ENCODE measurements around the gene TRIM59. TPM values are rescaled to one million over a fixed set of nuclear protein-coding genes. Genes with fewer than 3 reads are reported as not detected.
A peak's percentile ranks its signal among the peaks of the same experiment; 100 is the strongest.

The TRIM59 gene
- total and polyA plus RNA-seq, 2 donors (not counting 1 experiment from before 2014, with no cell fraction given) = 5.0 to 22.0 TPM

- no peak overlapping the region for H2AFZ ChIP-seq (ENCODE audit: insufficient read depth, low read depth, low read length, poor library complexity, severe bottlenecking)
- H3K4me1 Mint-ChIP-seq = peaks cover 32% of the 10 kb centered on the region
- no peak overlapping the region for H3K27ac ChIP-seq (ENCODE audit: low read length in 2 of 2)
- peak overlapping the region; percentile 70 for H3K4me3 Mint-ChIP-seq
- H3K27me3 ChIP-seq (replicated peaks in 1 of 4; ENCODE audit: control extremely low read depth in 1 of 4, control insufficient read depth in 3 of 4, insufficient read depth in 4 of 4, low read length in 3 of 4) = peaks cover 0 to 25% (median 7%) of the 10 kb centered on the region in 4 experiments
- H3K27ac Mint-ChIP-seq = no peak overlapping the region
- DNase-seq = no peak
- no peaks in the 10 kb centered on the region for H3K27me3 Mint-ChIP-seq
- H3K9me3 ChIP-seq (ENCODE audit: control extremely low read depth in 1 of 3, control insufficient read depth in 2 of 3, insufficient read depth in 1 of 3, low read length in 2 of 3) = no peaks in the 10 kb centered on the region
- no peak for TF ChIP-seq CTCF (IDR thresholded peaks at IDR 0.05)
- TF ChIP-seq EZH2 (IDR thresholded peaks at IDR 0.05; ENCODE audit: borderline replicate concordance, insufficient read depth, low read depth, low read length, poor library complexity, severe bottlenecking) = no peak
- H3K4me1 ChIP-seq (ENCODE audit: control insufficient read depth in 2 of 2, insufficient read depth in 2 of 2, low read length in 2 of 2) = peaks cover 19 to 37% of the 10 kb centered on the region in 2 donors
- intact Hi-C loops (cut with micrococcal nuclease) = loop anchor here (10.0 kb wide), 1 partner anchor 179 kb away; the partner anchor contains the start of gene C3orf80
- H3K9ac ChIP-seq (ENCODE audit: low read length) = no peak overlapping the region
- ChIA-PET POLR2A (no interaction called here), CTCF (interaction anchor here (1.0 kb wide), 1 partner anchor 9 kb away, joined by 4 read pairs; no protein-coding TSS in a partner anchor)
- WGBS (ENCODE audit: insufficient coverage) = 40% methylated on average over 3 of the region's 7 CpGs
- H4K20me1 ChIP-seq (ENCODE audit: control insufficient read depth, insufficient read depth, low read length, poor library complexity, severe bottlenecking) = peaks cover 33% of the 10 kb centered on the region
- peak overlapping the region; percentile 93 for H3K4me2 ChIP-seq (replicated peaks; ENCODE audit: low read depth, low read length, poor library complexity, severe bottlenecking)
- ATAC-seq (ENCODE audit: low read depth) = no peak
- H3K4me3 ChIP-seq (ENCODE audit: control extremely low read depth in 1 of 5, extremely low read depth in 1 of 5, insufficient read depth in 1 of 5, low read depth in 2 of 5, low read length in 4 of 5) = peak overlapping the region in 1 of 5 experiments; percentile 15
- H3K79me2 ChIP-seq (ENCODE audit: control insufficient read depth, insufficient read depth, low read length) = peaks cover 70% of the 10 kb centered on the region
- H3K9me3 Mint-ChIP-seq (ENCODE audit: insufficient read depth) = no peaks in the 10 kb centered on the region
- H3K36me3 ChIP-seq (replicated peaks in 1 of 2; ENCODE audit: control extremely low read depth in 1 of 2, control insufficient read depth in 1 of 2, extremely low read depth in 1 of 2, insufficient read depth in 2 of 2, low read length in 1 of 2) = peaks cover 1 to 2% of the 10 kb centered on the region in 2 experiments
These were observed 45.7 kb downstream of the TRIM59 start for GRCh38 chr3:160403796-160404470.

GRCh38 chr3:160403028-160403545 is 46.5 kb downstream of the TRIM59 start:
- Histone ChIP-seq H3K27ac (ENCODE audit: low read length in 2 of 2) (no peak overlapping the region), H2AFZ (ENCODE audit: insufficient read depth, low read depth, low read length, poor library complexity, severe bottlenecking) (no peak overlapping the region), H3K9me3 (ENCODE audit: control extremely low read depth in 1 of 3, control insufficient read depth in 2 of 3, insufficient read depth in 1 of 3, low read length in 2 of 3) (no peaks in the 10 kb centered on the region), H3K4me3 (ENCODE audit: control extremely low read depth in 1 of 5, extremely low read depth in 1 of 5, insufficient read depth in 1 of 5, low read depth in 2 of 5, low read length in 4 of 5) (peak overlapping the region in 1 of 5 experiments; percentile 15), H3K79me2 (ENCODE audit: control insufficient read depth, insufficient read depth, low read length) (peaks cover 78% of the 10 kb centered on the region), H3K27me3 (replicated peaks in 1 of 4; ENCODE audit: control extremely low read depth in 1 of 4, control insufficient read depth in 3 of 4, insufficient read depth in 4 of 4, low read length in 3 of 4) (peaks cover 0 to 25% (median 7%) of the 10 kb centered on the region in 4 experiments), H3K4me2 (replicated peaks; ENCODE audit: low read depth, low read length, poor library complexity, severe bottlenecking) (peak overlapping the region; percentile 93), H3K36me3 (replicated peaks in 1 of 2; ENCODE audit: control extremely low read depth in 1 of 2, control insufficient read depth in 1 of 2, extremely low read depth in 1 of 2, insufficient read depth in 2 of 2, low read length in 1 of 2) (peaks cover 0 to 1% of the 10 kb centered on the region in 2 experiments), H4K20me1 (ENCODE audit: control insufficient read depth, insufficient read depth, low read length, poor library complexity, severe bottlenecking) (peaks cover 33% of the 10 kb centered on the region), H3K4me1 (ENCODE audit: control insufficient read depth in 2 of 2, insufficient read depth in 2 of 2, low read length in 2 of 2) (peaks cover 25 to 43% of the 10 kb centered on the region in 2 donors), H3K9ac (ENCODE audit: low read length) (no peak overlapping the region)
- Mint-ChIP-seq H3K27me3 (no peaks in the 10 kb centered on the region), H3K4me3 (peak overlapping the region; percentile 98), H3K4me1 (peaks cover 39% of the 10 kb centered on the region), H3K9me3 (ENCODE audit: insufficient read depth) (no peaks in the 10 kb centered on the region), H3K27ac (no peak overlapping the region)
- WGBS (ENCODE audit: insufficient coverage) = no CpG with 5 or more reads among the region's 2 CpGs
- ChIA-PET POLR2A (no interaction called here), CTCF (interaction anchor here (1.0 kb wide), 1 partner anchor 10 kb away, joined by 4 read pairs; no protein-coding TSS in a partner anchor)
- ATAC-seq (ENCODE audit: low read depth) (no peak), DNase-seq (no peak)
- TF ChIP-seq CTCF (IDR thresholded peaks at IDR 0.05) = no peak
- no peak for TF ChIP-seq EZH2 (IDR thresholded peaks at IDR 0.05; ENCODE audit: borderline replicate concordance, insufficient read depth, low read depth, low read length, poor library complexity, severe bottlenecking)
- intact Hi-C loops (cut with micrococcal nuclease) = loop anchor here (10.0 kb wide), 1 partner anchor 178 kb away; the partner anchor contains the start of gene C3orf80

Data from B cell (primary cell).